HG03439 (cell line): ENCODE results near the gene LEKR1.
"Not testable (repeated sequence)": the region's sequence is repeated elsewhere in the genome, so short reads cannot be mapped to it uniquely, and the experiment has no call there.

Experiments used
- ATAC-seq: cut with Tn5 transposase; IDR thresholded peaks from one replicate; pipeline ENCODE4 v1.9.1; 2021; ENCODE audit warnings: mild to moderate bottlenecking, moderate library complexity; ENCODE audit not compliant: unreplicated experiment

The LEKR1 gene

DNA sequence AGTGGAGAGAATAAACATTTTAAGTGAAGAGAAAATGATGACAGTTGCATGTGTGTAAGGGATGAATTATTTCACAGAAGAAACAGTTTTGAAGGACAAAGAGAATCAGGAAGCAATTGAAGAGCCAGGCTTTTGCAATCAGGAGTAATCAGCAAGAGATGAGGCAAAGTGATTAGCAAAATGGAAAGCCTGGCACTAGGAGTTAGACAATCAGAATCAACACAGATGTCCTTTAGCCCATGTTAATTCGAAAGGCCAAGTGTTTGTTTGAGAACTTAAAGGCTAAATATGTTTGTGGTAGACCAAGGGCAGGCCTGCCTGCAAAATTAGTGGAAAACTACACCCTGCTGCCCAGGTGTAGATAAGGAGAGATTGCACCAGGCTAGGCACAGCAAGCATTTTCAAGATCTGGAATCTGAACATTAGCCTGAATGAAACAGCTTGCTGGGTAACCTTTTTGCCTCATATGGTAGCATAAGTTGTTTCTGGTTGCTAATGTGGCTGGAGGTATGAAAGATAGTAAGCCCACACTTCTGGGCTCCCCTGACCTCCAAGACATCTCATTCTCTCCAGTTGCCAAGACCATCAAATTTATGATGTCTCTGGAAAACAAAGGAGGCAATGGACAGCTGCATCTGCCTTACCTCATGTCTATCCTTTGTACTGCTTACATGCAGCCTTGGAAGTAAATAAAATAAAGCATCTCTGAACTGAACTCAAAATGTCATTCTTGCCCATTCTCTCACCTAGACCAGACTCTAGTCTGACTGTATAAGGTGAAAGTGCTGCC, 22.0 kb upstream of the LEKR1 start:
- ATAC-seq = no peak

DNA sequence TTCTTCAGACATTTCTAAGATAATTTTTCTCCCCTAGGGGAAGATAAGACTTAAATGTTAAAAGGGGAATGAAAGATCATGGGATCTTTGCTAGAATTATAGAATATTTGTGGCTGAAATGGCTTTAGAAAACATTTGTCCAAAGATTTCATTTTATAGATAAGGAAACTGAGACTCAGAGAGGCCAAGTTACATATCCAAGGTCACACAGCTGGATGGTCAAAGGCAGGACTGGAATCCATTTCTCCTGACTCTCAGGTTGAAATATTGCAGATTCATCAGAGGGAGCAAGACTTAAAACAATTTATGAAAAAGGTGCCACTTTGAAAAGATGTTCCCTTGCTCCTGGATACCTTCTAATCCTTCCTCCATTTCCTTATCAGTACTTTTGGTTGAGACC, 19.5 kb upstream of the LEKR1 start:
- ATAC-seq = no peak

DNA sequence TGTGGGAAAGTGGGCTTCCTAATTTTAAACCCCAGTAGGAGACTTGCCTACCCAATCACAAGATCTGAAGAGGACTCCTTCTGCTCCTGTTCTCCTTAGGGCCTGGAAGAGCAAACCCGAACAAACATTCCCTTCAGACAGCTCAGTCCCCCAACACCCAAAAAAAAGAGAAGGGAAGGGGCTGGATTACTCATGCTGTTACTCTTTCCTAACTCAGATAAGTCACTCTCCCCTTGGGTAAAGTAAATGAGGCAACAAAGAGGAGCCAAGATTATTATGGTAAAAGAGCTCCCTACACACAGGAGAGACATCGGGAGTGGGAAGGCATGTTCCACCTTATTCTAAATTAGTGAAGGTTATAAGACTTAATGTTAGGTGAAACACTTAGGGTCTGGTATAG, 18.1 kb upstream of the LEKR1 start:
- ATAC-seq = no peak

DNA sequence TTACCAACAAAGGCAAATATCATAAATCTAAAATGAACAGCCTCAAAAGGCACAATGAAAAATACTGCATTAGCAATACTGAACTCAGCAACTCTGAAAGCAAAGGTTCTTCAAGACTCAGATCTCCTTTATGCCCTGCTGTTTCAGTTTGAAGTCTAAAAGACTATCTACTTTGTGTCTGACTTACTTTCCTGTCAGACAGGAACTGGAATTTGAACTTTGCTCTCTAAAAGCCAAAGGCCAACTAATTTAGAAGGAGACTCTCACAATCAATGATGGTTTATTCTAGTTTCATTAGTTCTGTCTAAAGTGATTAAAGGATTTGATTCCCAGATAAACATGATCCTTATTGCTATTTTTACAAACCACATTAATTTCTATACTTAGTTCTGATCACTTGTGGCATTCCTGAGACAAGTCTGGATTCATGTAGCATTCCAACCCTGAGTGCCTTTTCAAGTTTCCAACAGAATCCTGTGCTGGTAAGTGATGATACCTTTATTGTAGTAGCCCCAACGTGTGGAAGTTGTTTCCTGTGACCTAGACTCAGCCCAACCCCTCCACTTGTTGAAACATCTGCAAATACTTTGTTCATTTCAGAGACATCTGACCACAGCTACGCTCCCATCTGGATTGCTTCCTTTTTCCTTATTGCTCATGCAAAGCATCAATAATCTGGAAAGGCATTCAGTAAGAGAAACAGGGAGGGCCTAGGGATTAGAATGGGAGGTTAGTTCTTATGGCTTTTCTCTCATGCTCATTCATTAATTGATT, 14.9 kb upstream of the LEKR1 start:
- ATAC-seq = no peak

DNA sequence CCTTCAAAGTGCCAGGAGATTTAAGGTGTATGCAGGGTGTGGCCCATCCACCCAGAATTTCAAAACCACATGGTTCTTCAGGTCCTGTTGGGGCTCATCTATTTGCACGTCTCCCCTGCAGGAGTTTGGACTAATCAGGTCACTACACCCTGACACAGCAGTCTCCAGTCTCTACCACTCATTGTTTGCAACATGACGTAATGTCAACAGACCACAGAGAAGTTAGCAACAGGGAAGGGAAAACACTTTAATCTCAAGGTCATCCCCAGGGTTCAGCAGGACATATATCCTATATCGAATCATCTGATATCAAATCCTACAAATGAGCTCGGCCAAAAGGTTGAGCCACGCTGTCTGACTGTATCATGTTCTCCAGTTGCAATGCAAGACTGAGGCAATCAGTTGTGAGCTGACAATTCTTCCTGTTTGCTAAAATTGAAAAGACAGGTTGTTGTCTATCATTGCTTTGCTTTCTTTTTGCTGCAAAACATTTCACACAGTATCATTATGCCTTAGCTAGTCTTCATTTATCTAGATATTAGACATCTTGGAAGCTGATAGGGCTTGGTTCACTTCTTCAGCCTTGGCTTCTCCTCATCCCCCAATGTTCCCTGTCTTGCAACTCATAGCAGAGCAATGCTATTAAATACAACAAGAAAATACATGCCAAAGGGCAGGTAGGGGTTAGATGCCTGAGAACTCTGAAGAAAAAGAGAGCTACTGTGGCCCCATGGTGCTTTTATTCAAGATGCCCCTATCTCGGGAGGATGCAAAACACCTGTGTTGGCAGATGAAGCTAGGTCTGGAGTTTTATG, 13.4 kb upstream of the LEKR1 start:
- ATAC-seq = no peak

DNA sequence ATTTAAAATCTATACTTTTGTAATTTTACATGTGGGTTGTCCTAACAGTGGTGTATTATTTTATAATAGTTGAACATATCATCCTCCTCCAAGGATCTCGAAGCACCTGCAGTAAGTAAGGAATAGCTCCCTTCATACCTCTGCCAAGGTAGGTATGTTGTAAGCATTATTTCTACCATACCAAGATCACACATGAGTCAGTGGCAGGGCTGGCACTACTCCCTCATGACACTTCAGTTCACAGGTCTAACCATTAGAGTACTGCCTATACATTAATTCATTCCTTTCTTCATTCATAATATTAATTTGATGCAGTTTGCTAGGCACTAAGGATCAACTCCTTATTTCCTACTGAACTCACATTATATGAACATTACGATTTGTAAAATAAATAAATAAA, 11.9 kb upstream of the LEKR1 start:
- ATAC-seq = no peak

DNA sequence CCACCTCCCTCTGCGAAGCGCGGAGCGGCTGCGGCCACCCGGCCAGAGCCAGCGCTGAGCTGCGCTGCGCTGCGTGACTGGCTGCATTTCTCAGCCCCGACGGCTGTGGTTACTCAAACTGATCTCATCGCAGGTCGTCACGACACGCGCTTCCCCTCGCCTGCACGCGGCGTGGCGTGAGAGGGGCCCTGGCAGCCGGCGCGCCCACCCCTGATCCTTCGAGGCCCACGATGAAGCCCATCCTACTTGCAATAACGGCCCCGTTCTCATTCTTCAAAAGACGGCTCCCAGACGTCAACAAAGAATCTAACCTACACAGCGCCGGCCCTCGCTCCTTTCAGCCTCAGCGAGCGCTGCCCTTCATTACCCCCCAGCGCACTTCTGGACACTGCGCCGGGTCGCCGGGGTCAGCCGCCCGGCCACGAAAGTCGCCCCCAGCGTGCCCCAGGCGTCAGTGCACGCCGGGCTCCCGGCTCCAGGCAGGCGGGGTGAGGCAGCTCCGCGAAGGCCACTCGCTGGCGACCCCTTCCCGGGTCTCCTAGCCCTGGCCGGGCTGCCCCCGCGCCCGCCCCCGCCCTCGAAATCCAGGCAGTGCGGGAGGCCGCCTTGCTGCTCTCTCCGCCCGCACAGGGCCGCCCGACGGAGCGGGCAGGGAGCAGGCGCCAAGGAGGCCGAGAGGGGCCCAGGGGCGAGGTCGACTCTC, 9.9 kb upstream of the LEKR1 start:
- peak; percentile 30 for ATAC-seq

DNA sequence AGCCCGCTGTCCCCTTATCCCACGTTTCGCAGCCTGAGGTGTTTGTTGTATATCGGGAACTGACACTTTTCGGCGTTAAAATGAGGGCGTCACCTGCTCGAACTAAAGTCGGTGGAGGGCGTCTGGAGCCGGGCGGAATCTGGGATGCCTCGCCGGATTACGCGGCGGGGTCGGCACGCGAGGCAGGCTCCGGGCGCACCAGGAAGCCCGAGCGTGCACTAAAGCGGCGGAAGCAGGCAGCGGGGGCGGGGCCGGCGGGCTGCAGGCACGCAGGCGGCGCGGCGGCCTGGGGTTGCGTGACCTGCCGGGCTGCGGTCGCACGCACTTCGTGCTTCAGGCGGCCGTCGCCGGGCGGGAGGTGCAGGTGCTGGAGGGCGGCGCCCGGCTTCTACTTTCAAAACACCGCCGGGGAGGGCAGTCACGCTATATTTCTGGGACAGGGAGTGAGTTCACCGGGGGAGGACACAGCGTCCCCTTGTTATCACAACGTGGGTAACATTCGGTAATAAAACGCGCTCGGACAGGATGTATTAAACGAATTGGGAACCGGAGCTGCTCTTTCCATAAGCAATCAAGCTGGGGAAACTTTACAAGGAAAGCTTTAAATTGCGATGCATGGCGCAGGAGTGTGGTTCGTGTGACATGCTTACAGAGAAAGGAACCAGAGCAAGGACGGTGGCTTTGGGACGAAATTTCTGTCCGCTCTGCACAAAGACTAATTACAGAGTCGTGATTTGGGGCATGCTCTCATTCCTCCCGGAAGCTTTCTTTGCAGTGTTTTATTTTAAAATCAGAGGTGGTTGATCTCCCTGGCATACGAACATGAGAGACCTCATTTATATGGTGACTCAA, 9.1 kb upstream of the LEKR1 start:
- peak; percentile 76 for ATAC-seq

DNA sequence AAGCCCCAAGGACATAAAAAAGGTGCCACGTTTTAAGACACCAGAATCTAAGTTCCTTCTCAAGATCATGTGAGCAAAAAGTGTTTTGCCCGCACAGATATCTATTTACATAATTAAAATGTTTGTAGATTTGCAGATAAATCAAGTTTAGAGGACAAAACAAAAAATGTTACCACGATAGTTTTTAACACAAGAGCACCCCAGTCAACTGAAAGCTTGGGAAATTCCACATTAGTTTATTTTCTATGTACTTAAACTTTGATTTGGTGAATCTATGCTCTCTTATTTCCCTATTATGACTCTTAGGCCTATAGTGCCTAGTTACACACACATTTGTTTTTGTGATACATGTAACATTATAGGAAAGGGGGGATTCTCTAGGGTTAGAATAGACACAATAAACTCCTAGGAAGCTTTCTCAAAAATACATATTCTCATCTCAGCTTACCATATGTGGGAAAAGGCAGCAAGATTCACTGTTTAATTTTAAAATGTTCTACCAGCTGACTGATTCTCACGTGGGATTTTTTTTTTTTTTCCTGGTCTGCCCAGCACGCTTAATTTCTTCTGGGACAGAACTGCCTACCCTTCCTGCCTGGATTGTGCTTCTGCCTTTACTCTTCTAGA, 8.4 kb upstream of the LEKR1 start:
- ATAC-seq = no peak

DNA sequence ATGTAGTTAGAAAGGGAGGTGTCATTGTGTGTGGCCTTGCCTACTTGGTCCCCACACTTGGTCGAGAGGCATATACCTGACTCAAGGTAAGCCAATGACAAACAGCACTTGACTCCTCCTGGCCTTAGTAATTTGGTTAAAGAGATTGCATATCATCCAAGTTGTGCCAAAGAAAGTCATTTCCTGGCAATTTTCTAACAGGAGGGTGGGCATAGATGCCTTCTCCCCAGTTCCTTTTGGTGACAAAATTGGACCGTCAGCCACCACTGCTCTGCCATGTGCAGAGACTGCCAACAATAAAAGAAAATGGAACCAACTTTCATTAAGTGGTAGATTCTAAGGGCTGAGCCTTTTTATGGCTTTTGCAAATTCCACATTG, 7.9 kb upstream of the LEKR1 start:
- no peak for ATAC-seq

DNA sequence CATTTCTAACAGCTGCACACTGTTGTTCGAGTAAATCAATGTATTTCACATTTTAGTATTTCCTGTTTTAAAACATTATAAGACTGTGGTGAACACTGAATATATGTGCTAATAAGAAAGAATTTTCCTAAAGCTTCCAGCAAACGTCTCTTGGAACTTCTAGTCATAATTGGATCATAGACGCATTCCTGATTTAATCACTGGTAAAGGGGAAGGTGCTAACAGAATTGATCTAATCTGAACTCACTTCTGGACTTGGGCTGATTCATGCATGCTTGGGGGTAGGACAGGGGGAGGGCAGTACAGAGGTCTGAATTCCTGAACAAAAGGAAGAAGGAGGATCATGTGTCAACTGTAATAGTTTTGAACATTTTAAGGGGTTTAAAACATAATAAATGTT, 7.3 kb upstream of the LEKR1 start:
- ATAC-seq = no peak

DNA sequence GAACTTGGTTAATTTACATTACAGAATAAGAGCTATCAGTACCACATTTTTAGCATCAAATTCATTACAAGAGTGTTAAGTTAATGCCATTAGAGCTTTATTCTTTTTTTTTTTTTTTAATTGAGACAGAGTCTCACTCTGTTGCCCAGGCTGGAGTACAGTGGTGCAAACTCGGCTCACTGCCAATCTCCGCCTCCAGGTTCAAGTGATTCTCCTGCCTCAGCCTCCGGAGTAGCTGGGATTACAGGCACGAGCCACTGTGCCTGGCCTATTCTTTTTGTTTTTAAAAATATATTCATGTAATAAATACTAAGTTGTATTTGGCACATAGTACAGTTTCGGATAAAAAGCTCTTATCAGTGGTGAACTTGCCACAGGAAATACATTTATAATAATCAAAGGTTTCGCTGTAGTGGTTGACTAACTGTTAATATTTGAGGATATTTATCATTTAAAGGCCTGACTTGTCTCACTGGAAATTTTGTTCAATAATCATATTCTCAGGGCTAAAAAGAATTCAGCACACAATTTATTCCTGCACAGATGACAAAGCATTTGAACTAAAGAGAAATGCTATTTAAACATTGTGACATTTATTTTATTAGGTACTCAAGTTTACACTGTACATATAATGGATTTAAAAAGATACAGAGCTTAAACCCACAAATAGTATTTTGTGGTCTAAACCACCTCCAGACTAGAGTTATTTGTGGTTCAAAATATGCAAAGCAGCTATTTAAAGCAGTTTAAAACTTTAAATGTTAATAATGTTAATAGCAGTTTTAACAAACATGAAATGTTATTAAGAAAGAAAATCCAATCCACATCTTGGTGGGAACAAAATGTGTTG, 6.1 kb upstream of the LEKR1 start:
- no peak for ATAC-seq

DNA sequence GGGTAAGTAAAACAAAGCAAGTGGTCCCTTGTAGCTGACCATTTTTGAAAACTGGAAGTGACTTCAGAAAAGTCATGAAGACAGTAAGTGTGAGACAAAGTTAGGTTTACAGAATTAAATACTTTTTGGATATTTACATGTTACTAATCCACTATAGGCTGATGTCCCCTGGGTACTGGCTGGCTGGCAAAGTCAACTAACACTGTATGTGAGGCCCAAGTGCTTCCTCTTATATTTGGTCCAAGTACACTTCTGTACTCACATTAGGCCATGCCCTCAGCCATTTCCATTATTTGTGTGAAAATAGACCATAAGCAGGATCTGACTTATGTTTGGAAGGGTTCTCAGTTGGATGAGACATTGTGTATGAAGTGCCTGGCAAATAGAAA, 5.5 kb upstream of the LEKR1 start:
- ATAC-seq = no peak

DNA sequence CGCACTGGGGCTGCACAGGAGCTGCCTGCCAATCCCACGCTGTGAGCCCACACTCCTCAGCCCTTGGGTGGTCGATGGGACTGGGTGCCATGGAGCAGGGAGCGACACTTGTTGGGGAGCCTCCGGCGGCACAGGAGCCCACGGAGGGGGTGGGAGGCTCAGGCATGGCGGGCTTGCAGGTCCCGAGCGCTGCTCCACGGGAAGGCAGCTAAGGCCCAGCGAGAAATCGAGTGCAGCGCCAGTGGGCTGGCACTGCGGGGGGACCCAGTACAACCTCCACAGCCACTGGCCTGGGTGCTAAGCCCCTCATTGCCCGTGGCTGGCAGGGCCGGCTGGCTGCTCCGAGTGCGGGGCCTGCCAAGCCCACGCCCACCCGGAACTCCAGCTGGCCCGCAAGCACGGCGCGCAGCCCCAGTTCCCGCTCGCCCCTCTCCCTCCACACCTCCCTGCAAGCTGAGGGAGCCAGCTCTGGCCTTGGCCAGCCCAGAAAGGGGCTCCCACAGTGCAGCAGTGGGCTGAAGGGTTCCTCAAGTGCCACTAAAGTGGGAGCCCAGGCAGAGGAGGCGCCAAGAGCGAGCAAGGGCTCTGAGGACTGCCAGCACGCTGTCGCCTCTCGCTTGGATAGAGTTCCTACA, 3.4 kb upstream of the LEKR1 start:
- not testable (repeated sequence) for ATAC-seq

DNA sequence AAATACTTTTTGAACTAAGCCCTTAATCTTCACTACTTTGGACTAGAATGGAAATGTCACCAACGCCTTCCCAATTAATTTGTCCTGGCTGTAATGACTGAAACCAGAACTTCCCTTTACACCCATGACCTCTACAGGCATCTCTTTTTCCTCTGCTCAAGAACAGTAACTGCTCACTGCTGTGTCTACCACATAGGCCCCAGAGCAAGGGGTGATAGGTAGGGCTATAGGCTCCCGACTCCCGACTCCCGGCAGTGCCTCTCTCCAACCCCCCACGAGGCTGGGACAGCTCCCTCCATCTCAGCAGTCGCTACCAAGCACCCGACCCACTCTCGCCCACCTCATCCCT, 384 bp upstream of the LEKR1 start:
- ATAC-seq = peak; percentile 56

DNA sequence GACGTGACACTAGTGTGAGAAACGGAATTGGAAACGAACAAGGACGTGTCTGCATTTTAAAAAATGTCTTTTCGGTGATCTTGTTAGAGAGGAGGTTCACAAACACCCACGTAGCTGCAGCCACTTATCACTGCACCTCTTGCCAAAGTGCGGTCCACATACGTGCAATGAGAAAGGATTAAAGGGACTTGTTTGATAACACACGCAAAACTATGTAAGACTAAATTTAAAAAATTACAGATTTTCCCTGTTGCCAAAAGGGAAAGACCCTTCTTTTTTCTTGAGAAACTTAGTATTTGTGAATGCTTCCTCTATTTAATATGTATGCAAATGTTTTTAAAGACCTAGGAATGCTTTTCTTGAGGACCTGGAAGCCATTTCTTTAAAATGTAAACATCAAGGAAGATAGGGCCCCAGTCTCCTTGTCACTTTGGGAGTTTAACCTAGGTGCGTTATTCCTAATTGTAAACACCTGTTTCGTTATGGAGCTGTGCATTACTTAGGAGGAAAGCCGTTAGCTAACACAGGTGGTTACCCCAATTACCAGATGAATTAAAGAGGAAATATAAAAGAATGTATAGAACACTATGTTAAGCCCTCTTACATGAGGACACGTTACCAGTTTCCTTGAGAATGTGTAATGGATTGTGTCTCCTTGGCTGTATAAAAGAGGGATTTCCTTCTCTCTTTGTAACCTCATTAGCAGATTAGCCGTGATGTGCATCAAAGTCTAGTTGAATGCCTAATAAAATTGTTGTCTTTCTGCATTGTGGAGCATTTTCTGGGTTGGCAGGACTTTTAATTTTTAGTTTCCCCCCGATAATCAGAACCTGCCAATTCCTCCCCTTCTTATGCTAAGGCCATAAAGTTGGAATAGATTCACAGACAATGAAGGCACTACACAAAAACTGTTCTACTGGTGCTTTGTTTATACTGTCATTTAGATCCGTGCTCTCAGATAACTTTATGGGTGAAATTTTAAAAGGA, 1.0 kb downstream of the LEKR1 start:
- no peak for ATAC-seq

DNA sequence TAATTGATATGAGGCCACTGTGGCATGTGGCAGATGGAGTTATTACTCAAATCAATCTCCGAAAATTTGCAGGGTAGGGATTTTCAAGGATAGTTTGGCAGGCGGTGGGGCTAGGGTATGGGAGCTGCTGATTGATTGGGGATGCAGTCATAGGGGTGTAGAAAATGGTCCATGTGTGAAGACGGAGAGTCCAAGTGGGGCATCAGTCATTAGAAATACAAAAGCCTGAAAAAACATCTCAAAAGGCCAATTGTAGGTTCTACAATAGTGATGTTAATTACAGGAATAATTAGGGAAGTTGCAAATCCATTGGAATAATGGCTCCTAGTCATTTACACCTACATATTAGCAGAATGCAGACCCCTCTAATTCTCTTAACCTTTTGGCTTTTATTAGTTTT, 4.9 kb downstream of the LEKR1 start:
- no peak for ATAC-seq
